CD8-positive, alpha-beta memory T cell (primary cell): ENCODE measurements around the gene HCST. TPM values are rescaled to one million over a fixed set of nuclear protein-coding genes. Genes with fewer than 3 reads are reported as not detected.
"Not testable (repeated sequence)": the region's sequence is repeated elsewhere in the genome, so short reads cannot be mapped to it uniquely, and the experiment has no call there.

Experiments
- CTCF ChIA-PET: fragments of 350-600 bp; sonication (Branson Sonifier 250); formaldehyde crosslinking; loops from one replicate; lab custom pipeline; 2021; ENCODE audit warnings: antibody characterized with exemption; lab: Charles Lee
- POLR2A ChIA-PET: fragments of 350-600 bp; sonication (Branson Sonifier 250); formaldehyde crosslinking; loops from one replicate; lab custom pipeline; 2021; ENCODE audit warnings: antibody characterized with exemption; lab: Charles Lee
- DNase-seq, 5 donors: peaks; one replicate each; pipeline versions ENCODE4 v3.0.0 to v3.0.0-alpha.2; 2020 to 2022; ENCODE audit warnings: mixed read lengths in 1 of 5
- H3K27ac ChIP-seq: one replicate; pipeline ENCODE4 v1.7.0; 2013; ENCODE audit warnings: low read depth, mild to moderate bottlenecking, low read length, moderate library complexity
- H3K27me3 ChIP-seq: 2 replicates; pipeline ENCODE4 v1.7.0; 2013; ENCODE audit warnings: low read length, mild to moderate bottlenecking; ENCODE audit not compliant: insufficient read depth, poor library complexity, severe bottlenecking
- H3K36me3 ChIP-seq: 2 replicates; pipeline ENCODE4 v1.7.0; 2013; ENCODE audit warnings: mild to moderate bottlenecking, low read length, moderate library complexity; ENCODE audit not compliant: insufficient read depth
- H3K4me1 ChIP-seq: 2 replicates; pipeline ENCODE4 v1.7.0; 2013; ENCODE audit warnings: mild to moderate bottlenecking, low read length, moderate library complexity; ENCODE audit not compliant: insufficient read depth
- H3K4me3 ChIP-seq: 2 replicates; pipeline ENCODE4 v1.7.0; 2013; ENCODE audit warnings: mild to moderate bottlenecking, low read length
- H3K9me3 ChIP-seq: 2 replicates; pipeline ENCODE4 v1.7.0; 2013; ENCODE audit warnings: mild to moderate bottlenecking, low read length
- H3K27ac Mint-ChIP-seq, 8 donors: one replicate each; pipeline ENCODE4 v1.8.0; 2020 to 2021; ENCODE audit warnings: mixed read lengths in 8 of 8, mild to moderate bottlenecking in 6 of 8, inconsistent platforms in 3 of 8, moderate library complexity in 3 of 8
- H3K27me3 Mint-ChIP-seq, 2 donors: one replicate each; pipeline ENCODE4 v1.8.0; 2020 to 2021; ENCODE audit warnings: mixed read lengths in 2 of 2, mild to moderate bottlenecking in 1 of 2, moderate library complexity in 1 of 2
- H3K36me3 Mint-ChIP-seq, 3 donors: one replicate each; pipeline ENCODE4 v1.8.0; 2020 to 2021; ENCODE audit warnings: mixed read lengths in 3 of 3, inconsistent platforms in 1 of 3, mild to moderate bottlenecking in 1 of 3
- H3K4me1 Mint-ChIP-seq, 3 donors: one replicate each; pipeline ENCODE4 v1.8.0; 2020 to 2021; ENCODE audit warnings: mixed read lengths in 3 of 3, inconsistent platforms in 1 of 3, mild to moderate bottlenecking in 1 of 3
- H3K4me3 Mint-ChIP-seq, 7 donors: one replicate each; pipeline ENCODE4 v1.8.0; 2020 to 2021; ENCODE audit warnings: mixed read lengths in 7 of 7, mild to moderate bottlenecking in 6 of 7, moderate library complexity in 4 of 7, inconsistent platforms in 2 of 7
- H3K9me3 Mint-ChIP-seq, 5 donors: one replicate each; pipeline ENCODE4 v1.8.0; 2020 to 2022; ENCODE audit warnings: mixed read lengths in 5 of 5, mild to moderate bottlenecking in 3 of 5, moderate library complexity in 2 of 5, inconsistent platforms in 1 of 5
- polyA plus RNA-seq: library from polyadenylated mRNA; unstranded; fragments of 300-500 nt; fragmentation: Illumina TruSeq; gene quantifications from one replicate; pipeline ENCODE4 v1.2.3, GENCODE V29; 2021
- total RNA-seq, 2 experiments: library from RNA; stranded (reverse); gene quantifications; one replicate each; pipeline ENCODE4 v1.2.3, GENCODE V29; 2021

HCST gene
- total and polyA plus RNA-seq, 3 experiments from 2014 or later: 53.4 to 1,883 (median 60.1) TPM

GRCh38 chr19:35891819-35892218 is 10.5 kb upstream of the HCST start:
- H3K9me3 ChIP-seq, POLR2A ChIA-PET: not testable (repeated sequence)

GRCh38 chr19:35894342-35894741 is 8.0 kb upstream of the HCST start:
- Mint-ChIP-seq H3K4me1 (peaks cover 28 to 36% (median 29%) of the 10 kb centered on the region in 3 donors), H3K36me3 (peaks cover 11 to 73% (median 12%) of the 10 kb centered on the region in 3 donors), H3K27me3 (peaks cover 0 to 2% of the 10 kb centered on the region in 2 donors), H3K4me3 (no peak overlapping the region), H3K9me3 (no peaks in the 10 kb centered on the region), H3K27ac (peak overlapping the region in 1 of 8 donors; percentile 58)
- Histone ChIP-seq H3K4me3 (no peak overlapping the region), H3K9me3 (no peaks in the 10 kb centered on the region), H3K27me3 (no peaks in the 10 kb centered on the region), H3K4me1 (peaks cover 26% of the 10 kb centered on the region), H3K36me3 (peaks cover 37% of the 10 kb centered on the region), H3K27ac (no peak overlapping the region)
- ChIA-PET POLR2A (no interaction called here), CTCF (interaction anchor here (2.6 kb wide), 1 partner anchor 37 kb away, joined by 11 read pairs; no protein-coding TSS in a partner anchor)
- no peak for DNase-seq

More at GRCh38 chr19:35891819-35892218, 10.5 kb upstream of the HCST start:
- DNase-seq, H3K4me3 ChIP-seq, H3K9me3 Mint-ChIP-seq, H3K27ac ChIP-seq, H3K4me3 Mint-ChIP-seq, H3K27me3 ChIP-seq, H3K4me1 ChIP-seq, H3K27me3 Mint-ChIP-seq: not testable (repeated sequence)
- Mint-ChIP-seq H3K27ac (peak overlapping the region in 1 of 8 donors; percentile 10), H3K36me3 (peaks cover 13 to 83% (median 19%) of the 10 kb centered on the region in 3 donors), H3K4me1 (peaks cover 15 to 20% (median 19%) of the 10 kb centered on the region in 3 donors)
- peaks cover 51% of the 10 kb centered on the region for H3K36me3 ChIP-seq
- CTCF ChIA-PET: interaction anchor here (1.1 to 2.0 kb wide), 3 partner anchors 9 to 40 kb away, joined by 3 to 5 read pairs (median 4); partner anchors contain the start of gene NFKBID

GRCh38 chr19:35895911-35896642 is 6.3 kb upstream of the HCST start:
- H3K27ac ChIP-seq: no peak overlapping the region

GRCh38 chr19:35896643-35897040 is 5.7 kb upstream of the HCST start:
- Histone ChIP-seq H3K27ac (no peak overlapping the region), H3K36me3 (peaks cover 23% of the 10 kb centered on the region)
- peak overlapping the region in 3 of 7 donors; percentile 16 to 78 (median 34) for H3K4me3 Mint-ChIP-seq

More at GRCh38 chr19:35895911-35896642, 6.3 kb upstream of the HCST start:
- Mint-ChIP-seq H3K36me3 (peaks cover 4 to 62% (median 8%) of the 10 kb centered on the region in 3 donors), H3K27me3 (no peaks in the 10 kb centered on the region), H3K4me3 (peak overlapping the region in 6 of 7 donors; percentile 16 to 78 (median 39)), H3K9me3 (no peaks in the 10 kb centered on the region), H3K27ac (peak overlapping the region in 6 of 8 donors; percentile 54 to 72 (median 63)), H3K4me1 (peaks cover 28 to 43% (median 30%) of the 10 kb centered on the region in 3 donors)
- H3K4me3 ChIP-seq: no peak overlapping the region
- DNase-seq: no peak
- peaks cover 28% of the 10 kb centered on the region for H3K36me3 ChIP-seq
- peaks cover 29% of the 10 kb centered on the region for H3K4me1 ChIP-seq
- CTCF ChIA-PET: interaction anchor here (2.6 kb wide), 1 partner anchor 35 kb away, joined by 11 read pairs; no protein-coding TSS in a partner anchor
- H3K9me3 ChIP-seq: no peaks in the 10 kb centered on the region
- POLR2A ChIA-PET: no interaction called here
- no peaks in the 10 kb centered on the region for H3K27me3 ChIP-seq

GRCh38 chr19:35897706-35898451 is 4.5 kb upstream of the HCST start:
- H3K4me3 Mint-ChIP-seq: peak overlapping the region; percentile 91 to 100 (median 96)
- H3K36me3 ChIP-seq: peaks cover 20% of the 10 kb centered on the region
- peaks cover 3 to 51% (median 4%) of the 10 kb centered on the region in 3 donors for H3K36me3 Mint-ChIP-seq
- POLR2A ChIA-PET: interaction anchor here (1.2 kb wide), 1 partner anchor 33 kb away, joined by 6 read pairs; no protein-coding TSS in a partner anchor
- no peaks in the 10 kb centered on the region for H3K27me3 ChIP-seq
- peaks cover 47% of the 10 kb centered on the region for H3K4me1 ChIP-seq
- H3K27ac ChIP-seq: peak overlapping the region; percentile 92
- no peaks in the 10 kb centered on the region for H3K27me3 Mint-ChIP-seq
- peaks cover 35 to 60% (median 38%) of the 10 kb centered on the region in 3 donors for H3K4me1 Mint-ChIP-seq
- H3K4me3 ChIP-seq: peak overlapping the region; percentile 87
- no peak for DNase-seq
- H3K9me3 ChIP-seq: no peaks in the 10 kb centered on the region
- H3K9me3 Mint-ChIP-seq: no peaks in the 10 kb centered on the region
- peak overlapping the region; percentile 83 to 99 (median 93) for H3K27ac Mint-ChIP-seq
- CTCF ChIA-PET: interaction anchor here (1.0 to 1.7 kb wide), 3 partner anchors 17 to 205 kb away, joined by 3 to 4 read pairs (median 3); no protein-coding TSS in a partner anchor

More at GRCh38 chr19:35896643-35897040, 5.7 kb upstream of the HCST start:
- Histone ChIP-seq H3K9me3 (no peaks in the 10 kb centered on the region), H3K4me3 (no peak overlapping the region), H3K4me1 (peaks cover 35% of the 10 kb centered on the region), H3K27me3 (no peaks in the 10 kb centered on the region)
- peak overlapping the region in 3 of 8 donors; percentile 17 to 69 (median 43) for H3K27ac Mint-ChIP-seq
- H3K9me3 Mint-ChIP-seq: no peaks in the 10 kb centered on the region
- CTCF ChIA-PET: interaction anchor here (1.7 kb wide), 1 partner anchor 15 kb away, joined by 4 read pairs; no protein-coding TSS in a partner anchor
- POLR2A ChIA-PET: no interaction called here
- peaks cover 3 to 59% (median 8%) of the 10 kb centered on the region in 3 donors for H3K36me3 Mint-ChIP-seq
- no peaks in the 10 kb centered on the region for H3K27me3 Mint-ChIP-seq
- no peak for DNase-seq
- peaks cover 30 to 49% (median 35%) of the 10 kb centered on the region in 3 donors for H3K4me1 Mint-ChIP-seq

DNA sequence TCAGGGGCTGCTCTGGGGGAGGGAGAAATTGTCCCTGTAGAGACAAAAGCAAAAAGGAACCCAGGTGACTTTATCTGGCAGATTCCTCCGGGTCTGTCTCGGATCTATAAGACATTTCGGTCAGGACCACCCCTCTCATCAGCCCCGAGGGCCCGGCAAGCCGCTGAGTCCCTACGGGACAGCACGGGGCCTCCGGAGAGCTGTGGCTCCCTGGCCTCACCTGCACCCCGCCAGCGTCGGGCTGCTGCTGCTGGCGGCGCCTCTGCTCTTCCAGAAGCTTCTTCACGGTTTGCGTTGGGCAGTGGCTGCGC is 3.9 kb upstream of the HCST start:
- Histone ChIP-seq H3K27ac (peak overlapping the region; percentile 92), H3K27me3 (no peaks in the 10 kb centered on the region), H3K4me3 (peak overlapping the region; percentile 87), H3K4me1 (peaks cover 50% of the 10 kb centered on the region), H3K36me3 (peaks cover 15% of the 10 kb centered on the region), H3K9me3 (no peaks in the 10 kb centered on the region)
- ChIA-PET POLR2A (interaction anchor here (0.5 to 1.2 kb wide), 3 partner anchors 33 to 224 kb away, joined by 3 to 9 read pairs (median 6); partner anchors contain the start of genes PSENEN and U2AF1L4), CTCF (interaction anchor here (1.0 to 1.7 kb wide), 3 partner anchors 17 to 206 kb away, joined by 3 to 4 read pairs (median 3); no protein-coding TSS in a partner anchor)
- no peak for DNase-seq
- Mint-ChIP-seq H3K36me3 (peaks cover 3 to 50% (median 3%) of the 10 kb centered on the region in 3 donors), H3K9me3 (peaks cover 0 to 2% (median 0%) of the 10 kb centered on the region in 5 donors), H3K4me3 (peak overlapping the region; percentile 91 to 100 (median 96)), H3K4me1 (peaks cover 35 to 62% (median 44%) of the 10 kb centered on the region in 3 donors), H3K27me3 (no peaks in the 10 kb centered on the region), H3K27ac (peak overlapping the region; percentile 87 to 99 (median 98))

- ChIA-PET POLR2A (interaction anchor here (2.1 kb wide), 2 partner anchors 30 to 31 kb away, joined by 6 to 7 read pairs; no protein-coding TSS in a partner anchor), CTCF (interaction anchor here (1.3 to 1.5 kb wide), 2 partner anchors 8 to 31 kb away, joined by 4 read pairs; no protein-coding TSS in a partner anchor)
- Histone ChIP-seq H3K4me1 (peaks cover 61% of the 10 kb centered on the region), H3K27me3 (no peaks in the 10 kb centered on the region), H3K36me3 (peaks cover 9% of the 10 kb centered on the region), H3K9me3 (no peaks in the 10 kb centered on the region), H3K4me3 (peak overlapping the region; percentile 87), H3K27ac (peak overlapping the region; percentile 92)
- peaks cover 4 to 44% (median 5%) of the 10 kb centered on the region in 3 donors for H3K36me3 Mint-ChIP-seq
- H3K27me3 Mint-ChIP-seq: no peaks in the 10 kb centered on the region
- DNase-seq: peak; percentile 82 to 91 (median 86)
- H3K4me3 Mint-ChIP-seq: peak overlapping the region; percentile 91 to 100 (median 96)
- H3K9me3 Mint-ChIP-seq: peaks cover 0 to 3% (median 0%) of the 10 kb centered on the region in 5 donors
- H3K4me1 Mint-ChIP-seq: peaks cover 46 to 74% (median 54%) of the 10 kb centered on the region in 3 donors
- peak overlapping the region; percentile 87 to 99 (median 98) for H3K27ac Mint-ChIP-seq
Observed at GRCh38 chr19:35899547-35900214, 2.6 kb upstream of the HCST start.
